ENCODE results near the gene KDM8. TPM values are rescaled to one million over a fixed set of nuclear protein-coding genes. Genes with fewer than 3 reads are reported as not detected.

KDM8 gene
- total and polyA plus RNA-seq, 9 of the 15 experiments (the other 6 are each of a cell fraction or from before 2014, with no cell fraction given), result 0.61 to 9.1 (median 5.4) TPM

GRCh38 chr16:27232901-27233625 is 29.7 kb downstream of the KDM8 start (continued):
- TF ChIP-seq, protein P1, sequence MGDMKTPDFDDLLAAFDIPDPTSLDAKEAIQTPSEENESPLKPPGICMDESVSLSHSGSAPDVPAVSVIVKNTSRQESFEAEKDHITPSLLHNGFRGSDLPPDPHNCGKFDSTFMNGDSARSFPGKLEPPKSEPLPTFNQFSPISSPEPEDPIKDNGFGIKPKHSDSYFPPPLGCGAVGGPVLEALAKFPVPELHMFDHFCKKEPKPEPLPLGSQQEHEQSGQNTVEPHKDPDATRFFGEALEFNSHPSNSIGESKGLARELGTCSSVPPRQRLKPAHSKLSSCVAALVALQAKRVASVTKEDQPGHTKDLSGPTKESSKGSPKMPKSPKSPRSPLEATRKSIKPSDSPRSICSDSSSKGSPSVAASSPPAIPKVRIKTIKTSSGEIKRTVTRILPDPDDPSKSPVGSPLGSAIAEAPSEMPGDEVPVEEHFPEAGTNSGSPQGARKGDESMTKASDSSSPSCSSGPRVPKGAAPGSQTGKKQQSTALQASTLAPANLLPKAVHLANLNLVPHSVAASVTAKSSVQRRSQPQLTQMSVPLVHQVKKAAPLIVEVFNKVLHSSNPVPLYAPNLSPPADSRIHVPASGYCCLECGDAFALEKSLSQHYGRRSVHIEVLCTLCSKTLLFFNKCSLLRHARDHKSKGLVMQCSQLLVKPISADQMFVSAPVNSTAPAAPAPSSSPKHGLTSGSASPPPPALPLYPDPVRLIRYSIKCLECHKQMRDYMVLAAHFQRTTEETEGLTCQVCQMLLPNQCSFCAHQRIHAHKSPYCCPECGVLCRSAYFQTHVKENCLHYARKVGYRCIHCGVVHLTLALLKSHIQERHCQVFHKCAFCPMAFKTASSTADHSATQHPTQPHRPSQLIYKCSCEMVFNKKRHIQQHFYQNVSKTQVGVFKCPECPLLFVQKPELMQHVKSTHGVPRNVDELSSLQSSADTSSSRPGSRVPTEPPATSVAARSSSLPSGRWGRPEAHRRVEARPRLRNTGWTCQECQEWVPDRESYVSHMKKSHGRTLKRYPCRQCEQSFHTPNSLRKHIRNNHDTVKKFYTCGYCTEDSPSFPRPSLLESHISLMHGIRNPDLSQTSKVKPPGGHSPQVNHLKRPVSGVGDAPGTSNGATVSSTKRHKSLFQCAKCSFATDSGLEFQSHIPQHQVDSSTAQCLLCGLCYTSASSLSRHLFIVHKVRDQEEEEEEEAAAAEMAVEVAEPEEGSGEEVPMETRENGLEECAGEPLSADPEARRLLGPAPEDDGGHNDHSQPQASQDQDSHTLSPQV (IDR thresholded peaks at IDR 0.05), result no peak
- TF ChIP-seq ZEB2 (IDR thresholded peaks at IDR 0.05) (no peak), ZNF551 (CRISPR knock-in tag; IDR thresholded peaks at IDR 0.05) (no peak), SNIP1 (IDR thresholded peaks at IDR 0.05; ENCODE audit: low read depth) (no peak), BACH1 (tag; IDR thresholded peaks at IDR 0.05) (no peak), ZBTB1 (CRISPR knock-in tag; IDR thresholded peaks at IDR 0.05; ENCODE audit: borderline replicate concordance, low read depth) (no peak)

All from K562 (cell line).